GM12874 (cell line): ENCODE data around the gene TTC3.

ENCODE experiments used
- TF ChIP-seq, protein P1 (sequence below): IDR thresholded peaks from 2 replicates; pipeline ENCODE4 v1.5.1; 2011; ENCODE audit warnings: low read depth, mild to moderate bottlenecking, control low read depth, low read length, moderate library complexity; ENCODE audit not compliant: insufficient read depth

The TTC3 gene

DNA sequence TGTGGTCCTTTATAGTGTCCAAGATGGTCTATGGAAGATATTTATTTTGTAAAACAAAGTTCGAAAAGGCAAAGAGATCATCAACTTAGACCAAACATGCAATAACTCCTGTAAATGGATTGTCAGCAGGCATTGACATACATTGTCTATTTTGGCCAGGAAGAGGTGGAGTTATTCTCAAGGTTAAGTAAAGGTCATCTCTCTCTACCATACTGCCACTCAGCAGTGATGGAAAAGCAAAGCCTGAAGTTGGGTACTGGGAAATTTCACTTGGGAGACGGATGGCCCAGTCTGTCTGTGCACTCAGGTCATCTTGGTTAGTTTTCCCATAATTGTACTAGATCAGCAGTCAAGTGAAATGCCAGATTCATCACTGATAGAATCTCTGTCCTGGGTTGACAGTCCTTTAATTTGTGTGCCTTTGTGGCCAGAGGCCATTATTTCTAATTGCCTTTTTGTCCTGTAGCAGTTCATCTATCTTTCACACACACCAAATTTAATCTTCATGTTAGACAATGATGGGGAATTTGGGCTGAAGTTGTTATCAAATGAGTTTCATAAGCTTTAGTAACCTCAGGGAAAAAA lies 17.7 kb upstream of the TTC3 start:
- TF ChIP-seq, protein P1, sequence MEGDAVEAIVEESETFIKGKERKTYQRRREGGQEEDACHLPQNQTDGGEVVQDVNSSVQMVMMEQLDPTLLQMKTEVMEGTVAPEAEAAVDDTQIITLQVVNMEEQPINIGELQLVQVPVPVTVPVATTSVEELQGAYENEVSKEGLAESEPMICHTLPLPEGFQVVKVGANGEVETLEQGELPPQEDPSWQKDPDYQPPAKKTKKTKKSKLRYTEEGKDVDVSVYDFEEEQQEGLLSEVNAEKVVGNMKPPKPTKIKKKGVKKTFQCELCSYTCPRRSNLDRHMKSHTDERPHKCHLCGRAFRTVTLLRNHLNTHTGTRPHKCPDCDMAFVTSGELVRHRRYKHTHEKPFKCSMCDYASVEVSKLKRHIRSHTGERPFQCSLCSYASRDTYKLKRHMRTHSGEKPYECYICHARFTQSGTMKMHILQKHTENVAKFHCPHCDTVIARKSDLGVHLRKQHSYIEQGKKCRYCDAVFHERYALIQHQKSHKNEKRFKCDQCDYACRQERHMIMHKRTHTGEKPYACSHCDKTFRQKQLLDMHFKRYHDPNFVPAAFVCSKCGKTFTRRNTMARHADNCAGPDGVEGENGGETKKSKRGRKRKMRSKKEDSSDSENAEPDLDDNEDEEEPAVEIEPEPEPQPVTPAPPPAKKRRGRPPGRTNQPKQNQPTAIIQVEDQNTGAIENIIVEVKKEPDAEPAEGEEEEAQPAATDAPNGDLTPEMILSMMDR = no peak

DNA sequence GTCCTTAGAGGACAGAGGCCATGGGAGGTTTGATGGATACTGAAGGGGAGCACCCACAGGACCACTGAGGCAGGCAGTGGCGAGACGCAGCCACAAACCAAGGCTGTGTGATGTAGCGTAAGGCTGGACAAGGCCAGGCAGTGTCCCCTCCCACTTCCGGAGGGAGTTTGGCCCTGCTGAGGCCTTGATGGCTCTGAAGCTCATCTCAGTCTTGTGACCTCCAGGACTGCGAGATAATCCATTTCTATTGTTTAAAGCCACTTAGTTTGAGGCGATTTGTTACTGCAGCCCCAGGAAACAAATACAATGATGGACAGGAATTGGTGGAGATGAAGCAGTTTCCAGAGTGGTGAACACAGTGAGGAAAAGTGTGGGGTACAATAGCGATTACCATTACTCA lies 15.4 kb upstream of the TTC3 start:
- TF ChIP-seq, protein P1 = no peak

DNA sequence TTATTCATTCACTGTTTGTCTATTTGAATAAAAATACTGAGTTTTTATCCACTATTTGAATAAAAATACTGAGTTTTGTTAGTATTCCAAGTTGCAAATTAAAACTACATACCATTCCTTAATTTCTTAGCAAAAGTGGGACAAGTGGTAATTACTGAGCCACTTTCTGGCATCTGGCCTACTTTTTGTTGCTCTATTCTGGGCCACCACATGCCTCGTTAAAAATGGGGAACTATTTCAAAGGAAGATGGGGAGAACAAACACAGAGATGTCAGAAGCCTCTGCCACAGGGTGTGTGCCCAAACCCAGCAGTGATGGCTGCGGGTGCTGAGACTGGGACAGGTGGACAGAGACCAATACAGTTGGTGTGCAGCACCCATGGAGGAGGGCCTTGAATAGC lies 14.8 kb upstream of the TTC3 start:
- TF ChIP-seq, protein P1 = no peak

DNA sequence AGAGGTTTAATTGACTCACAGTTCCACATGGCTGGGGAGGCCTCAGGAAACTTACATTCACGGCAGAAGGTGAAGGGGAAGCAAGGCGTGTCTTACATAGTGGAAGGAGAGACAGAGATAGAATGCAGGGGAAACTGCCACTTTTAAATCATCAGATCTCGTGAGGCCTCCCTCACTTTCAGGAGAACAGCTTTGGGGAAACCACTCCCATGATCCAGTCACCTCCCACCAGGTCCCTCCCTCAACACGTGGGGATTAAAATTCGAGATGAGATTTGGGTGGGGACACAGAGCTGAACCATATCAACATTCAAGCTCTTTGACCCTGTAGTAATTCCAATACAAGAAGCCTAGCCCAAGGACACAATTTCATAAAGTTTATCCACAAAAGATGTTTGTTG lies 13.9 kb upstream of the TTC3 start:
- TF ChIP-seq, protein P1 = no peak

DNA sequence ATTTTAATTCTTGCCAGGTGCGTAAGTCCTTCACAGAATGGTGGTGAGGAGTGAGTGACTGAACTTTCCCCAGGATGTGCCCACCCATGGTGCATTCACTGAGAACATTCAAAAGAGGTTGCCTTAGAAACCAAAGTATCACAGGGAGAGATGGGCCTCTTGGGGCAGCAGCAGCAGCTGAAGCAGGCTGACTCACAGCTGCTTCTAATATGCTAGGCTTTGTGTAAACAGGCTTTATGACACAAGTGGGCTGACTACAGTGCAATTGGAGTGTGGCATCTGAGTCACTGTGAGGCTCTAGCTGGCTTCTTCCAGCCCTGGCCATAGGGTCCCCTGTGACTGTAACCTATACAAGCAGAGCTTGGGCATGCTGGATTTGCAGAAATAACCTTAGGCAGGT lies 12.8 kb upstream of the TTC3 start:
- TF ChIP-seq, protein P1 = no peak

DNA sequence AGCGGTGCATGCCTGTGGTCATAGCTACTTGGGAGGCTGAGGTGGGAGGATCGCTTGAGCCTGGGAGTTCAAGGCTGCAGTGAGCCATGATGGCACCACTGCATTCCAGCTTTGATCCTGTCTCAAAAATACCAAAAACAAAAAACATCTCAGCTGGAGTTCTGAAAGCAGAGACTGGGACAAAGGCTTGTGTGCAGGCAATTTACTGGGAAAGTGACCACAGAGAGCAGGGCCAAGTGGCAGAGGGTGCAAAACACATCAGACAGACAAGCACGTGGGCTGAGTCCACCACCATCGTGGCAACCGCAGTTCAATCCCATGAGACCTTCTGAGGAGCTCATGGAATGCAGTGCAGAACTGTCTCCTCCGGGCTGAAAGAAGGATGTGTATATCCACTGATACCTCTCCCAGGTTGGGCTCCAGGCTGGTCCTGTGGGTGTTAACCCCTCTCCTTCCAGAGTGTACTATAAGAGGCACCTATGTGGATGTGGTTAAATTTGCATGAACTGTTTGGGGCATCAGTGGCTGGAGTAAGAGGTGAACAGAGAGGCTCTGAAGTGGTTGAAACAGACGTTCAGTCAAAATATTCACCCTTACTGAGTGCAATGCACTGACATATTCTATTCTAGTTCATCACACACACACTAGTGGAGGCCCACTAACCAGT lies 11.0 kb upstream of the TTC3 start:
- TF ChIP-seq, protein P1 = no peak

DNA sequence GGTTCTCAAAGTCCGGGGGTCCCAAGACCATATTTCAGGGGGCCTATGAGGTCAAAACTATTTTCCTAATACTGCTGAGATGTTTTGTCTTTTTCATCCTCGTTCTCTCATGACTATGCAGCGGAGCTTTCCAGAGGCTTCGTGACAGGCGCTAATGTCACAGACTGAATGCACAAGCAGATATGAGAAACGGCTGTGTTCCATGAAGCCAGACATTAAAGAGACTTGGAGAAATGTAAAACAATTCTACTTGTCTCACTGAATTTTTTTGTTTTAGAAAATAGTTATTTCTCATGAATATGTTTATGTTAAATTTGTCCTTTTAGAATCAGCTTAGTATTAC lies 10.5 kb upstream of the TTC3 start:
- TF ChIP-seq, protein P1 = no peak

DNA sequence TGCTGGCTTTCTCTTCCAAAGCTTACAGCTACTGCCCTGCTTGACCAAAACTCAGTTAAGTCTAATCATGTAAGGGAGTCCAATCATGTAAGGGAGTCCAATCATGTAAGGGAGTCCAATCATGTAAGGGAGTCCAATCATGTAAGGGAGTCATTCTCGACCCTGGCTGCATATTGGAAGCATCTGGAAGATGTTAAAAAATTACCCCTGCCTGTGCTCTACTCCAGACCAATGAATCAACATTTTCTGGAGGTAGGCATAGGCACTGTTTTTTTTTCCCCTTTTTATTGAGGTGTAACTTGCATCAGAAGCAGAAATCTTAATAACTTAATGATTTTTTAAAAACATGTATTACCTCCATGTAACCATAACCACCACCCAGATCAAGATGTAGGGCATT lies 9.6 kb upstream of the TTC3 start:
- TF ChIP-seq, protein P1 = no peak
